SK-N-SH treated with all-trans-retinoic acid at 6 μM for 48 hours (cell line): ENCODE results near the gene BRME1.

Experiments used
- ATAC-seq: fragments of 200-7000 bp; cut with Tn5 transposase; 3 replicates; pipeline ENCODE4 v1.9.1; 2020; ENCODE audit warnings: mild to moderate bottlenecking, moderate library complexity
- ARNTL ChIP-seq: fragments of 450-650 bp; formaldehyde crosslinking; IDR thresholded peaks from 2 replicates; pipeline ENCODE4 v1.5.0; 2020; ENCODE audit warnings: low read depth, mild to moderate bottlenecking, moderate library complexity, borderline replicate concordance
- BACH2 ChIP-seq: fragments of 250-450 bp; sonication (Bioruptor Pico); IDR thresholded peaks from 2 replicates; pipeline ENCODE4 v1.9.0; 2021; ENCODE audit warnings: mild to moderate bottlenecking, borderline replicate concordance
- CSDC2 ChIP-seq: fragments of 250-450 bp; sonication (Bioruptor Pico); IDR thresholded peaks from 2 replicates; pipeline ENCODE4 v1.5.0; 2020; ENCODE audit warnings: mild to moderate bottlenecking, moderate library complexity
- CSRNP3 ChIP-seq: fragments of 250-450 bp; sonication (Bioruptor Pico); IDR thresholded peaks from 2 replicates; pipeline ENCODE4 v1.5.1; 2021; ENCODE audit warnings: mild to moderate bottlenecking, moderate library complexity
- ESRRG ChIP-seq: fragments of 250-450 bp; sonication (Bioruptor Pico); IDR thresholded peaks from 2 replicates; pipeline ENCODE4 v1.6.1; 2021; ENCODE audit warnings: mild to moderate bottlenecking
- GLIS3 ChIP-seq: fragments of 250-450 bp; sonication (Bioruptor Pico); IDR thresholded peaks from 2 replicates; pipeline ENCODE4 v1.5.0; 2020; ENCODE audit warnings: mild to moderate bottlenecking, moderate library complexity
- ISL1 ChIP-seq: fragments of 250-450 bp; sonication (Bioruptor Pico); IDR thresholded peaks from 2 replicates; pipeline ENCODE4 v2.1.2; 2022; ENCODE audit warnings: mild to moderate bottlenecking, moderate library complexity
- OSR1 ChIP-seq: fragments of 250-450 bp; sonication (Bioruptor Pico); IDR thresholded peaks from 2 replicates; pipeline ENCODE4 v1.8.0; 2022; ENCODE audit warnings: moderate library complexity, mild to moderate bottlenecking, inconsistent platforms
- PPARA ChIP-seq: fragments of 250-450 bp; sonication (Bioruptor Pico); IDR thresholded peaks from 2 replicates; pipeline ENCODE4 v1.5.0; 2020; ENCODE audit warnings: mild to moderate bottlenecking, borderline replicate concordance
- RARB ChIP-seq: fragments of 250-450 bp; sonication (Bioruptor Pico); IDR thresholded peaks from 2 replicates; pipeline ENCODE4 v1.8.0; 2021; ENCODE audit warnings: mild to moderate bottlenecking, moderate library complexity
- SNAI2 ChIP-seq: fragments of 250-450 bp; sonication (Bioruptor Pico); IDR thresholded peaks from 2 replicates; pipeline ENCODE4 v1.5.0; 2020; ENCODE audit warnings: mild to moderate bottlenecking, moderate library complexity
- TCF4 ChIP-seq: fragments of 250-450 bp; sonication (Bioruptor Pico); IDR thresholded peaks from 2 replicates; pipeline ENCODE4 v1.8.0; 2021; ENCODE audit warnings: mild to moderate bottlenecking, moderate library complexity, borderline replicate concordance
- TOX ChIP-seq: fragments of 250-450 bp; sonication (Bioruptor Pico); IDR thresholded peaks from 2 replicates; pipeline ENCODE4 v1.8.0; 2021; ENCODE audit warnings: mild to moderate bottlenecking, moderate library complexity, borderline replicate concordance
- ZC3H10 ChIP-seq: fragments of 250-450 bp; sonication (Bioruptor Pico); IDR thresholded peaks from 2 replicates; pipeline ENCODE4 v1.5.1; 2021; ENCODE audit warnings: mild to moderate bottlenecking, moderate library complexity
- ZFP3 ChIP-seq: fragments of 250-450 bp; sonication (Bioruptor Pico); IDR thresholded peaks from 2 replicates; pipeline ENCODE4 v1.5.0; 2020; ENCODE audit warnings: mild to moderate bottlenecking, moderate library complexity
- ZFP30 ChIP-seq: fragments of 450-650 bp; formaldehyde crosslinking; IDR thresholded peaks from 2 replicates; pipeline ENCODE4 v1.5.0; 2022; ENCODE audit warnings: mild to moderate bottlenecking, moderate library complexity
- ZNF565 ChIP-seq: fragments of 450-650 bp; formaldehyde crosslinking; conservative IDR thresholded peaks from 2 replicates; pipeline ENCODE4 v1.5.0; 2020; ENCODE audit warnings: low read depth, mild to moderate bottlenecking, moderate library complexity
- ZNF70 ChIP-seq: fragments of 450-650 bp; formaldehyde crosslinking; IDR thresholded peaks from 2 replicates; pipeline ENCODE4 v1.5.0; 2020; ENCODE audit warnings: mild to moderate bottlenecking, moderate library complexity
- ZNF8 ChIP-seq: fragments of 450-650 bp; formaldehyde crosslinking; IDR thresholded peaks from 2 replicates; pipeline ENCODE4 v1.5.0; 2020; ENCODE audit warnings: mild to moderate bottlenecking, moderate library complexity
- TF ChIP-seq, protein P1 (sequence below): fragments of 250-450 bp; sonication (Bioruptor Pico); IDR thresholded peaks from 2 replicates; pipeline ENCODE4 v1.8.0; 2021; ENCODE audit warnings: low read depth, mild to moderate bottlenecking, moderate library complexity, borderline replicate concordance
- TF ChIP-seq, protein P2 (sequence below): fragments of 250-450 bp; sonication (Bioruptor Pico); IDR thresholded peaks from 2 replicates; pipeline ENCODE4 v1.8.0; 2020; ENCODE audit warnings: mild to moderate bottlenecking, moderate library complexity, borderline replicate concordance
- TF ChIP-seq, protein P3 (sequence below): fragments of 250-450 bp; sonication (Bioruptor Pico); IDR thresholded peaks from 2 replicates; pipeline ENCODE4 v1.5.1; 2020; ENCODE audit warnings: low read depth, mild to moderate bottlenecking, moderate library complexity

The BRME1 gene

GRCh38 chr19:13909430-13909829, 3.5 kb upstream of the BRME1 start:
- no peak for ATAC-seq
- TF ChIP-seq ARNTL: no peak
- TF ChIP-seq TCF4 (CRISPR knock-in tag): no peak
- TF ChIP-seq SNAI2: no peak
- TF ChIP-seq ISL1 (CRISPR knock-in tag): no peak
- TF ChIP-seq ZC3H10 (CRISPR knock-in tag): no peak
- TF ChIP-seq ZNF70 (CRISPR knock-in tag): no peak
- no peak for TF ChIP-seq PPARA (CRISPR knock-in tag)
- TF ChIP-seq BACH2: no peak
- no peak for TF ChIP-seq CSDC2 (CRISPR knock-in tag)
- no peak for TF ChIP-seq CSRNP3 (CRISPR knock-in tag)
- TF ChIP-seq, protein P1, sequence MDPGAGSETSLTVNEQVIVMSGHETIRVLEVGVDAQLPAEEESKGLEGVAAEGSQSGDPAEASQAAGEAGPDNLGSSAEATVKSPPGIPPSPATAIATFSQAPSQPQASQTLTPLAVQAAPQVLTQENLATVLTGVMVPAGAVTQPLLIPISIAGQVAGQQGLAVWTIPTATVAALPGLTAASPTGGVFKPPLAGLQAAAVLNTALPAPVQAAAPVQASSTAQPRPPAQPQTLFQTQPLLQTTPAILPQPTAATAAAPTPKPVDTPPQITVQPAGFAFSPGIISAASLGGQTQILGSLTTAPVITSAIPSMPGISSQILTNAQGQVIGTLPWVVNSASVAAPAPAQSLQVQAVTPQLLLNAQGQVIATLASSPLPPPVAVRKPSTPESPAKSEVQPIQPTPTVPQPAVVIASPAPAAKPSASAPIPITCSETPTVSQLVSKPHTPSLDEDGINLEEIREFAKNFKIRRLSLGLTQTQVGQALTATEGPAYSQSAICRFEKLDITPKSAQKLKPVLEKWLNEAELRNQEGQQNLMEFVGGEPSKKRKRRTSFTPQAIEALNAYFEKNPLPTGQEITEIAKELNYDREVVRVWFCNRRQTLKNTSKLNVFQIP: no peak
- TF ChIP-seq ZNF565 (CRISPR knock-in tag): no peak
- no peak for TF ChIP-seq GLIS3 (CRISPR knock-in tag)

DNA sequence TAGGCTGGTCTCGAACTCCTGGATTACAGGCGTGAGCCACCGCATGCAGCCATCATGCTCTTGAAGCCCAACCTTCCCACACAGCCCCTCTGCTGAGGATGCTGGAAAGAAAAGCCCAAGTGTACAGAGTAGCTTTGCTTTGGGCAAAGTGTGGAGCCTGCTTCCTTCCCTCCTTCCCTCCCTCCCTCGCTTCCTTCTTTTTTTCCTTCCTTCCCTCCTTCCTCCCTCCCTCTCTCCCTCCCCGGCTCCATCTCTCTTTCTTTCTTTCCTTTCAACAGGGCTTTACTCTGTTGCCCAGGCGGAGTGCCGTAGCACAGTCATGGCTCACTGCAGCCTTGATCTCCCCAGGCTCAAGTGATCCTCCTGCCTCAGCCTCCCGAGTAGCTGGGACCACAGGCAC, 2.8 kb upstream of the BRME1 start:
- TF ChIP-seq, protein P1: no peak
- no peak for TF ChIP-seq TOX
- no peak for TF ChIP-seq ARNTL
- TF ChIP-seq BACH2: no peak
- no peak for TF ChIP-seq SNAI2
- no peak for TF ChIP-seq ZNF8 (CRISPR knock-in tag)
- no peak for TF ChIP-seq ZFP3 (CRISPR knock-in tag)
- no peak for TF ChIP-seq ISL1 (CRISPR knock-in tag)
- TF ChIP-seq CSRNP3 (CRISPR knock-in tag): no peak
- TF ChIP-seq CSDC2 (CRISPR knock-in tag): no peak
- no peak for TF ChIP-seq ZC3H10 (CRISPR knock-in tag)
- no peak for TF ChIP-seq OSR1 (CRISPR knock-in tag)
- no peak for TF ChIP-seq TCF4 (CRISPR knock-in tag)
- ATAC-seq: no peak

DNA sequence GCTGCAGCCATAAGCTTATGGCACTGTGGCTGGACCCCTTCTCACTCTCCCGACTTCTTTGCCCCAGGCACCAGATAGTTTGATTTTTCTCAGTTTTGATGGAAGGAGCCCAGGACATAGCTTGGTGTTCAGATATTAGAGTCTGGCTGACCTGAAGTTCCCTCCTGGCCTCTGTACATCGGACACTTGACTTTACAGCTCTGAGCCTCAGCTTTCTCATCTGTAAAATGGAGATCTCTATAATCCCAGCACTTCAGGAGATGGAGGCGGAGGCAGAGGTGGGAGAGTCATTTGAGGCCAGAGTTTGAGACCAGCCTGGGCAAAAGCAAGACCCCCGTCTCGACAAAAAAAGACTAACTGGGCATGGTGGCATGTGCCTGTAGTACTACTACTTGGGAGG, 993 bp upstream of the BRME1 start:
- TF ChIP-seq, protein P2, sequence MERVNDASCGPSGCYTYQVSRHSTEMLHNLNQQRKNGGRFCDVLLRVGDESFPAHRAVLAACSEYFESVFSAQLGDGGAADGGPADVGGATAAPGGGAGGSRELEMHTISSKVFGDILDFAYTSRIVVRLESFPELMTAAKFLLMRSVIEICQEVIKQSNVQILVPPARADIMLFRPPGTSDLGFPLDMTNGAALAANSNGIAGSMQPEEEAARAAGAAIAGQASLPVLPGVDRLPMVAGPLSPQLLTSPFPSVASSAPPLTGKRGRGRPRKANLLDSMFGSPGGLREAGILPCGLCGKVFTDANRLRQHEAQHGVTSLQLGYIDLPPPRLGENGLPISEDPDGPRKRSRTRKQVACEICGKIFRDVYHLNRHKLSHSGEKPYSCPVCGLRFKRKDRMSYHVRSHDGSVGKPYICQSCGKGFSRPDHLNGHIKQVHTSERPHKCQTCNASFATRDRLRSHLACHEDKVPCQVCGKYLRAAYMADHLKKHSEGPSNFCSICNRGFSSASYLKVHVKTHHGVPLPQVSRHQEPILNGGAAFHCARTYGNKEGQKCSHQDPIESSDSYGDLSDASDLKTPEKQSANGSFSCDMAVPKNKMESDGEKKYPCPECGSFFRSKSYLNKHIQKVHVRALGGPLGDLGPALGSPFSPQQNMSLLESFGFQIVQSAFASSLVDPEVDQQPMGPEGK: no peak
- no peak for TF ChIP-seq CSDC2 (CRISPR knock-in tag)
- TF ChIP-seq, protein P1: no peak
- no peak for TF ChIP-seq RARB (CRISPR knock-in tag)
- no peak for TF ChIP-seq ZFP3 (CRISPR knock-in tag)
- TF ChIP-seq PPARA (CRISPR knock-in tag): no peak
- no peak for TF ChIP-seq SNAI2
- TF ChIP-seq ESRRG (CRISPR knock-in tag): no peak
- TF ChIP-seq GLIS3 (CRISPR knock-in tag): no peak
- no peak for TF ChIP-seq ZNF8 (CRISPR knock-in tag)
- TF ChIP-seq ZNF70 (CRISPR knock-in tag): no peak
- no peak for TF ChIP-seq ISL1 (CRISPR knock-in tag)
- no peak for TF ChIP-seq OSR1 (CRISPR knock-in tag)
- TF ChIP-seq ZNF565 (CRISPR knock-in tag): no peak
- no peak for TF ChIP-seq TOX
- no peak for TF ChIP-seq ZC3H10 (CRISPR knock-in tag)
- TF ChIP-seq TCF4 (CRISPR knock-in tag): no peak
- TF ChIP-seq, protein P3, sequence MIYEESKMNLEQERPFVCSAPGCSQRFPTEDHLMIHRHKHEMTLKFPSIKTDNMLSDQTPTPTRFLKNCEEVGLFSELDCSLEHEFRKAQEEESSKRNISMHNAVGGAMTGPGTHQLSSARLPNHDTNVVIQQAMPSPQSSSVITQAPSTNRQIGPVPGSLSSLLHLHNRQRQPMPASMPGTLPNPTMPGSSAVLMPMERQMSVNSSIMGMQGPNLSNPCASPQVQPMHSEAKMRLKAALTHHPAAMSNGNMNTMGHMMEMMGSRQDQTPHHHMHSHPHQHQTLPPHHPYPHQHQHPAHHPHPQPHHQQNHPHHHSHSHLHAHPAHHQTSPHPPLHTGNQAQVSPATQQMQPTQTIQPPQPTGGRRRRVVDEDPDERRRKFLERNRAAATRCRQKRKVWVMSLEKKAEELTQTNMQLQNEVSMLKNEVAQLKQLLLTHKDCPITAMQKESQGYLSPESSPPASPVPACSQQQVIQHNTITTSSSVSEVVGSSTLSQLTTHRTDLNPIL: no peak
- no peak for TF ChIP-seq ZFP30 (CRISPR knock-in tag)
- ATAC-seq: no peak
